OCI-LY7 (cell line): Measurements from ENCODE around the gene RAB3IP. TPM values are rescaled to one million over a fixed set of nuclear protein-coding genes. Genes with fewer than 3 reads are reported as not detected.

ENCODE experiments used
- BruUV-seq: library from RNA; stranded (reverse); fragments of 400-500 nt; replicated peaks from 2 replicates; lab custom pipeline; 2021; lab: Mats Ljungman, UMichigan
- CTCF ChIA-PET: fragments of 300-600 bp; sonication (Branson Sonifier 250); formaldehyde crosslinking; loops from one replicate; lab custom pipeline; 2022; ENCODE audit warnings: antibody characterized with exemption; ENCODE audit not compliant: unreplicated experiment; lab: Charles Lee
- POLR2A ChIA-PET: fragments of 300-600 bp; sonication (Branson Sonifier 250); formaldehyde crosslinking; loops from one replicate; lab custom pipeline; 2022; ENCODE audit warnings: antibody characterized with exemption; lab: Charles Lee
- DNase-seq: peaks from one replicate; pipeline ENCODE4 v3.0.0-alpha.2; 2015; ENCODE audit warnings: low spot score
- H2AFZ ChIP-seq: fragments of 200-600 bp; sonication (generic), shearing (Covaris generic); 2 replicates; pipeline ENCODE4 v1.6.1; 2014; ENCODE audit warnings: mild to moderate bottlenecking, antibody characterized with exemption, low read length, moderate library complexity
- H3K27ac ChIP-seq: fragments of 200-600 bp; sonication (generic); 2 replicates; pipeline ENCODE4 v1.5.1; 2014; ENCODE audit warnings: mixed run types, low read depth, mild to moderate bottlenecking, moderate library complexity, low read length, inconsistent platforms; ENCODE audit not compliant: poor library complexity, severe bottlenecking
- H3K36me3 ChIP-seq: fragments of 200-600 bp; sonication (generic); 2 replicates; pipeline ENCODE4 v1.6.1; 2014; ENCODE audit warnings: mild to moderate bottlenecking, antibody characterized with exemption, low read length, moderate library complexity, mixed read lengths; ENCODE audit not compliant: insufficient read depth
- H3K4me1 ChIP-seq: fragments of 200-600 bp; sonication (generic); 2 replicates; pipeline ENCODE4 v1.5.1; 2014; ENCODE audit warnings: mild to moderate bottlenecking, low read length; ENCODE audit not compliant: insufficient read depth, poor library complexity, severe bottlenecking
- H3K4me2 ChIP-seq: fragments of 200-600 bp; sonication (generic); 2 replicates; pipeline ENCODE4 v1.6.1; 2014; ENCODE audit warnings: mild to moderate bottlenecking, low read length
- H3K4me3 ChIP-seq: fragments of 200-600 bp; sonication (generic); 2 replicates; pipeline ENCODE4 v1.5.1; 2014; ENCODE audit warnings: mild to moderate bottlenecking, low read depth, low read length; ENCODE audit not compliant: poor library complexity, severe bottlenecking
- H3K79me2 ChIP-seq: fragments of 200-600 bp; sonication (generic); 2 replicates; pipeline ENCODE4 v1.6.1; 2016; ENCODE audit warnings: low read depth, mild to moderate bottlenecking, low read length, moderate library complexity, mixed read lengths; ENCODE audit not compliant: insufficient read depth
- H3K9me2 ChIP-seq: fragments of 200-600 bp; sonication (generic); 2 replicates; pipeline ENCODE4 v1.6.1; 2016; ENCODE audit warnings: mild to moderate bottlenecking, low read length, mixed read lengths; ENCODE audit not compliant: insufficient read depth
- H3K9me3 ChIP-seq: fragments of 200-600 bp; sonication (generic); 2 replicates; pipeline ENCODE4 v1.6.1; 2014; ENCODE audit warnings: mild to moderate bottlenecking, mixed run types, low read length, mixed read lengths
- H4K20me1 ChIP-seq: fragments of 200-600 bp; sonication (generic); 2 replicates; pipeline ENCODE4 v1.6.1; 2014; ENCODE audit warnings: mild to moderate bottlenecking, antibody characterized with exemption, low read length, moderate library complexity, mixed read lengths; ENCODE audit not compliant: insufficient read depth
- EZH2phosphoT487 ChIP-seq: fragments of 200-600 bp; sonication (generic); IDR thresholded peaks from 2 replicates; pipeline ENCODE4 v1.6.1; 2018; ENCODE audit warnings: low read depth, borderline replicate concordance, mild to moderate bottlenecking, mixed run types, antibody characterized with exemption, low read length, moderate library complexity, mixed read lengths
- intact Hi-C: fragments of 100-400 bp; cut with micrococcal nuclease; formaldehyde crosslinking; loops from one replicate; pipeline ENCODE4 v1.10.0; 2022; ENCODE audit not compliant: unreplicated experiment
- total RNA-seq, 2 experiments: library from RNA; depleted of rRNA in 1 of 2; stranded (reverse); fragments of >200 nt in 1 of 2; shearing (Covaris generic) in 1 of 2; gene quantifications; 2 replicates each; pipeline ENCODE4 v1.2.3, GENCODE V29; 2014 to 2022
- TF ChIP-seq, protein P1 (sequence below): fragments of 200-600 bp; sonication (generic); conservative IDR thresholded peaks from 2 replicates; pipeline ENCODE4 v1.5.1; 2014; ENCODE audit warnings: mild to moderate bottlenecking, antibody characterized with exemption, low read length, moderate library complexity, mixed read lengths

RAB3IP gene
- total RNA-seq, 2 experiments from 2014 or later = 49.0 to 60.6 TPM

DNA sequence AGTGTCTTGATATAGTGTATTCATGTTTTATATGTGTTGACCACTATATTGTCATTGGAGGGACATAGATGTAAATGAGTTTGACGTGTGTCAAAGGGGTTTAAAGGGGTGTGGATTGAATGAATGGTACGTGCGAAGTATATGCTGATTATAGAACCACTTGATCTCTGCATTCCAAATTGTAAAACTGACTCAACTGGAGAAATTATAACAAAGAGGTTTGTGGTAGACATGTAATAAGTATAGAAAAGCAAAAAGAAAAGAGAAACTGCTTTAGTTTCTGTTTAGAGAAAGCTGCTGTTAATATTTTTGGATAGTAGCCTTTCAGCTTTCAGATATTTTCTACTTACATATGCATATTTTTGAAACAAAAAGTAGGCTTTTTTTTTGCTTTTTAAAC is 77.4 kb downstream of the RAB3IP start:
- Histone ChIP-seq H3K4me3 (no peak overlapping the region), H2AFZ (no peak overlapping the region), H3K4me2 (no peak overlapping the region), H3K27ac (no peak overlapping the region), H4K20me1 (no peaks in the 10 kb centered on the region), H3K9me3 (no peaks in the 10 kb centered on the region), H3K79me2 (no peaks in the 10 kb centered on the region), H3K9me2 (no peaks in the 10 kb centered on the region), H3K36me3 (peaks cover 17% of the 10 kb centered on the region), H3K4me1 (no peaks in the 10 kb centered on the region)
- ChIA-PET POLR2A (interaction anchor here (1.4 kb wide), 1 partner anchor 13 kb away, joined by 7 read pairs; no protein-coding TSS in a partner anchor), CTCF (no interaction called here)
- intact Hi-C loops = no loop called here
- TF ChIP-seq, protein P1, sequence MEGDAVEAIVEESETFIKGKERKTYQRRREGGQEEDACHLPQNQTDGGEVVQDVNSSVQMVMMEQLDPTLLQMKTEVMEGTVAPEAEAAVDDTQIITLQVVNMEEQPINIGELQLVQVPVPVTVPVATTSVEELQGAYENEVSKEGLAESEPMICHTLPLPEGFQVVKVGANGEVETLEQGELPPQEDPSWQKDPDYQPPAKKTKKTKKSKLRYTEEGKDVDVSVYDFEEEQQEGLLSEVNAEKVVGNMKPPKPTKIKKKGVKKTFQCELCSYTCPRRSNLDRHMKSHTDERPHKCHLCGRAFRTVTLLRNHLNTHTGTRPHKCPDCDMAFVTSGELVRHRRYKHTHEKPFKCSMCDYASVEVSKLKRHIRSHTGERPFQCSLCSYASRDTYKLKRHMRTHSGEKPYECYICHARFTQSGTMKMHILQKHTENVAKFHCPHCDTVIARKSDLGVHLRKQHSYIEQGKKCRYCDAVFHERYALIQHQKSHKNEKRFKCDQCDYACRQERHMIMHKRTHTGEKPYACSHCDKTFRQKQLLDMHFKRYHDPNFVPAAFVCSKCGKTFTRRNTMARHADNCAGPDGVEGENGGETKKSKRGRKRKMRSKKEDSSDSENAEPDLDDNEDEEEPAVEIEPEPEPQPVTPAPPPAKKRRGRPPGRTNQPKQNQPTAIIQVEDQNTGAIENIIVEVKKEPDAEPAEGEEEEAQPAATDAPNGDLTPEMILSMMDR = no peak
- no peak for TF ChIP-seq EZH2phosphoT487
- no TSS peak for BruUV-seq
- no peak for DNase-seq

DNA sequence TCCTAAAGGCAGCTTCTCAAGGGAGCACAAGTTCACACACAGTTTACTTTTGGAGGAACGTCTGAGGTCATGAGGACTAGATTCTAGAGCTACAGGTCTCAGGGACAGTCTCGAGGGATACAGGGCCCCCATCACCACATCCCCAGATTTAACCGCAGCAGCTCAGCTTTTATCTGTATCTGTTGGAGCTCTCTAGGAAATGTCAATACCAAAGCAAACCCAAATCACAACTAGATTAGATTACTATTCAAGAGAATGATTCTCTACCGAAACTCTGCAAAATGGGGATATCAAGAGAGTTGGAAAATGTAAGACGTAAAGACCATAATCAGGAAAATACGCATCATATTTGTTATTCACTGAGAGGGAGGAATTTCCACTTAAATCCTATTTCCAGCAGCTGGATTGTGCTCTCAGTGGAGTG is 82.4 kb downstream of the RAB3IP start:
- H3K79me2 ChIP-seq = no peaks in the 10 kb centered on the region
- BruUV-seq = no TSS peak
- no peak overlapping the region for H2AFZ ChIP-seq
- no peak overlapping the region for H3K4me3 ChIP-seq
- no peak overlapping the region for H3K27ac ChIP-seq
- no peaks in the 10 kb centered on the region for H3K4me1 ChIP-seq
- intact Hi-C loops = no loop called here
- H3K9me3 ChIP-seq = no peaks in the 10 kb centered on the region
- POLR2A ChIA-PET = interaction anchor here (0.6 to 1.4 kb wide), 2 partner anchors 8 to 189 kb away, joined by 4 to 5 read pairs; no protein-coding TSS in a partner anchor
- peaks cover 7% of the 10 kb centered on the region; the same call in 1 of the 2 replicates for H3K36me3 ChIP-seq
- no peak for DNase-seq
- H3K4me2 ChIP-seq = no peak overlapping the region
- no peaks in the 10 kb centered on the region for H3K9me2 ChIP-seq
- CTCF ChIA-PET = no interaction called here
- TF ChIP-seq EZH2phosphoT487 = no peak
- TF ChIP-seq, protein P1 = no peak
- H4K20me1 ChIP-seq = no peaks in the 10 kb centered on the region

DNA sequence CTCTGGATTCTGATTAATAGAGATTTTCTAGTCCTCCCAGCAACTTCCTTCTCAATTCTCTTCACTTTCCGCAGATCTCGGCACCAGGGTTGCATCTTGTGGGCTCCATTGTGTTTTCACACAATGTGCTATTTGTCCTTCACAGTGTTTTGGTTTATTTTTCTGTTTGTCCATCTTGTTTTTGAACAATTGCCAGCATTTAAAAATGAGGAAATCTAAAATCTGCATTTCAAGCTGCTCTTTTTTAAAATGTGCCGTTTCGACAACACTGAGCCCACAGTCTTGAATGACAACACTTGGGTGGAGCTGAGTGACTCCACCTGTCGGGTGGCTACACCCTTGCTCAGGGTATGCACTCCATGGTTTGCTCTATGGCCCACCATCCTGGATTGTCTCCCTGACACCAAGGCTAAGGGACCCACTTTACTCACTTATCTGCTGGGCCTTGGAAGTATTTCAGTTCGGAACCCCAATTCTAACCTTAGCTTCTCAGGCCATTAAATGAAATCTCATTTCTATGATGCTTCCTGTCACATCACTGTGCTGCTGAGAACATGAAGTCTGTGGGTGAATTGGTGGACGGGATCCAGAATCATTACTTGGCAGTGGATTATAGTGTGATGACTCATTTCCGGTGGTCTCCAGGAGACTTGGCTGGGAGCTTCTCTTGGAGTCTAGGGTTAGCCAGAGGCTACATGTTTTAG is 82.9 kb downstream of the RAB3IP start:
- no peaks in the 10 kb centered on the region for H3K4me1 ChIP-seq
- BruUV-seq = no TSS peak
- intact Hi-C loops = no loop called here

More for the DNA sequence above, 82.9 kb downstream of the RAB3IP start:
- Histone ChIP-seq H3K36me3 (peaks cover 5% of the 10 kb centered on the region; the same call in 1 of the 2 replicates), H3K79me2 (no peaks in the 10 kb centered on the region), H3K9me3 (no peaks in the 10 kb centered on the region), H3K4me3 (no peak overlapping the region), H3K27ac (no peak overlapping the region), H3K4me2 (no peak overlapping the region), H3K9me2 (no peaks in the 10 kb centered on the region), H2AFZ (no peak overlapping the region), H4K20me1 (no peaks in the 10 kb centered on the region)
- DNase-seq = no peak
- no peak for TF ChIP-seq EZH2phosphoT487
- TF ChIP-seq, protein P1 = no peak
- ChIA-PET CTCF (no interaction called here), POLR2A (interaction anchor here (0.6 to 1.4 kb wide), 2 partner anchors 9 to 190 kb away, joined by 4 to 5 read pairs; no protein-coding TSS in a partner anchor)
